Skeletal muscle tissue (tissue), 5 donors: ENCODE data around the gene GCAT. TPM values are rescaled to one million over a fixed set of nuclear protein-coding genes. Genes with fewer than 3 reads are reported as not detected.

ENCODE experiments used
- H3K27ac ChIP-seq: one replicate; pipeline ENCODE4 v1.7.0; 2013; ENCODE audit warnings: mild to moderate bottlenecking, low read depth, low read length, inconsistent platforms
- H3K27me3 ChIP-seq, 3 donors: one replicate each; pipeline ENCODE4 v1.7.0; 2013; ENCODE audit warnings: low read length in 3 of 3; ENCODE audit not compliant: control insufficient read depth in 3 of 3, insufficient read depth in 3 of 3
- H3K36me3 ChIP-seq, 3 donors: one replicate each; pipeline ENCODE4 v1.7.0; 2013; ENCODE audit warnings: low read length in 3 of 3; ENCODE audit not compliant: control insufficient read depth in 3 of 3, insufficient read depth in 3 of 3
- H3K4me1 ChIP-seq, 3 donors: one replicate each; pipeline ENCODE4 v1.7.0; 2013; ENCODE audit warnings: low read length in 3 of 3, mild to moderate bottlenecking in 3 of 3; ENCODE audit not compliant: control insufficient read depth in 3 of 3, insufficient read depth in 3 of 3
- H3K4me3 ChIP-seq, 3 donors: one replicate each; pipeline ENCODE4 v1.7.0; 2013; ENCODE audit warnings: low read length in 3 of 3
- H3K9ac ChIP-seq, 3 donors: one replicate each; pipeline ENCODE4 v1.7.0; 2013; ENCODE audit warnings: low read length in 3 of 3, mild to moderate bottlenecking in 3 of 3, moderate library complexity in 2 of 3, low read depth in 1 of 3
- H3K9me3 ChIP-seq, 3 donors: one replicate each; pipeline ENCODE4 v1.7.0; 2013; ENCODE audit warnings: low read length in 3 of 3; ENCODE audit not compliant: control insufficient read depth in 3 of 3
- small RNA-seq: library from RNA; depleted of rRNA; stranded (forward); fragments of <200 nt; gene quantifications from one replicate; pipeline ENCODE3, GENCODE V24; 2014
- total RNA-seq: library from RNA; depleted of rRNA; stranded (reverse); fragments of >200 nt; gene quantifications from one replicate; pipeline ENCODE4 v1.2.3, GENCODE V29; 2014
- donor health status: Osteomylitis.

Gene GCAT
- total RNA-seq, 1 donor from 2014 or later: 9.9 TPM

- peaks cover 16 to 29% (median 16%) of the 10 kb centered on the region in 3 donors for H3K4me1 ChIP-seq
- H3K9me3 ChIP-seq: no peaks in the 10 kb centered on the region
- H3K36me3 ChIP-seq: peaks cover 19 to 39% (median 38%) of the 10 kb centered on the region in 3 donors
- no peaks in the 10 kb centered on the region for H3K27me3 ChIP-seq
- no peak overlapping the region for H3K9ac ChIP-seq
- no peak overlapping the region for H3K27ac ChIP-seq
- H3K4me3 ChIP-seq: no peak overlapping the region
These were observed 43.1 kb downstream of the GCAT start for GRCh38 chr22:37850801-37851200.

GRCh38 chr22:37852418-37852817 lies 44.7 kb downstream of the GCAT start:
- H3K27ac ChIP-seq: no peak overlapping the region
- peaks cover 22 to 44% (median 43%) of the 10 kb centered on the region in 3 donors for H3K36me3 ChIP-seq
- H3K4me3 ChIP-seq: no peak overlapping the region
- H3K27me3 ChIP-seq: no peaks in the 10 kb centered on the region
- peaks cover 16 to 29% (median 16%) of the 10 kb centered on the region in 3 donors for H3K4me1 ChIP-seq
- no peaks in the 10 kb centered on the region for H3K9me3 ChIP-seq
- H3K9ac ChIP-seq: no peak overlapping the region

GRCh38 chr22:37854946-37855345 lies 47.2 kb downstream of the GCAT start:
- no peaks in the 10 kb centered on the region for H3K9me3 ChIP-seq
- H3K36me3 ChIP-seq: peaks cover 24 to 55% (median 46%) of the 10 kb centered on the region in 3 donors
- no peak overlapping the region for H3K27ac ChIP-seq
- peaks cover 6 to 20% (median 7%) of the 10 kb centered on the region in 3 donors for H3K4me1 ChIP-seq
- no peak overlapping the region for H3K4me3 ChIP-seq
- H3K27me3 ChIP-seq: no peaks in the 10 kb centered on the region
- no peak overlapping the region for H3K9ac ChIP-seq

GRCh38 chr22:37855462-37855861 lies 47.7 kb downstream of the GCAT start:
- H3K9me3 ChIP-seq: no peaks in the 10 kb centered on the region
- peaks cover 4 to 20% (median 8%) of the 10 kb centered on the region in 3 donors for H3K4me1 ChIP-seq
- H3K27ac ChIP-seq: no peak overlapping the region
- no peak overlapping the region for H3K4me3 ChIP-seq
- peaks cover 25 to 55% (median 46%) of the 10 kb centered on the region in 3 donors for H3K36me3 ChIP-seq
- peak overlapping the region in 1 of 3 donors; percentile 57 for H3K9ac ChIP-seq
- no peaks in the 10 kb centered on the region for H3K27me3 ChIP-seq

- peaks cover 35 to 54% (median 44%) of the 10 kb centered on the region in 3 donors for H3K36me3 ChIP-seq
- H3K27ac ChIP-seq: peak overlapping the region; percentile 90
- H3K4me1 ChIP-seq: peaks cover 11 to 29% (median 22%) of the 10 kb centered on the region in 3 donors
- no peak overlapping the region for H3K4me3 ChIP-seq
- H3K9ac ChIP-seq: peak overlapping the region in 2 of 3 donors; percentile 41 to 57
- no peaks in the 10 kb centered on the region for H3K27me3 ChIP-seq
- no peaks in the 10 kb centered on the region for H3K9me3 ChIP-seq
These were observed 53.2 kb downstream of the GCAT start for GRCh38 chr22:37860796-37861421.

DNA sequence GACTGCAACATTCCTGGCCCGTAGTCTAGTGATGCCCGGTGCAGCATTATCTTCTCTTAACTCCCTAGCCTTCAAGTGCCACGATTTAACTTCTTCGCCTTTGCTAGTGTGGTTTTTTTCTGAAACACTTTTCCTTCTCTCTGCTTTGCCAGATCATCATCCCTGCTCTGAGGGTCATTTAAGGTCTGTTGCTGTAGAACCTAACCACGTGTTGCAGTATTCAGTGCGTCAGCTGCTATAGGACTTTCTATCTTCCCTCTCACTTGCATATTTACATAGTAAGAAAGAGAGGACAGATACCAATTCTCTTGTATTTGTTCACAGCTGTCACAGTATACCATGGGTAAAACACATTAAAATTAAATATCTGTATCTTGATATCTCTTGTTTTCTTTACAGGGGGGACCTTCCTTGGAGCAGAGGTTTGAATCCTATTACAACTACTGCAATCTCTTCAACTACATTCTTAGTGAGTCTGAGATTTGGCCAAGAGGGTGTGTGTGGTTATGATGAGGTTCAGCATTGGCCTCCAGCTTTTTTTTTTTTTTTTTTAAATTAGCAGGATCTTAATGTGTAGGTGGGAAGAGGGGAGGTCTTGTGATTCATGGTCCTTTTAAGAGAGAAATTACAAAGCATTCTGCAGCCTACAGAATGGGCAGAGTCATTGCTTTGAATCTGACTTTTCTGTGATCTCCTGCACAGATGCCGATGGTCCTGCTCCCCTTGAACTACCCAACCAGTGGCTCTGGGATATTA lies 55.0 kb downstream of the GCAT start:
- peaks cover 41 to 56% (median 49%) of the 10 kb centered on the region in 3 donors for H3K36me3 ChIP-seq
- H3K27ac ChIP-seq: peak overlapping the region; percentile 37
- H3K4me3 ChIP-seq: no peak overlapping the region
- no peaks in the 10 kb centered on the region for H3K27me3 ChIP-seq
- peaks cover 11 to 29% (median 22%) of the 10 kb centered on the region in 3 donors for H3K4me1 ChIP-seq
- H3K9ac ChIP-seq: peak overlapping the region in 2 of 3 donors; percentile 2 to 25
- H3K9me3 ChIP-seq: no peaks in the 10 kb centered on the region

- no peaks in the 10 kb centered on the region for H3K9me3 ChIP-seq
- H3K4me3 ChIP-seq: no peak overlapping the region
- H3K27ac ChIP-seq: no peak overlapping the region
- no peak overlapping the region for H3K9ac ChIP-seq
- H3K4me1 ChIP-seq: peaks cover 11 to 23% (median 17%) of the 10 kb centered on the region in 3 donors
- H3K27me3 ChIP-seq: no peaks in the 10 kb centered on the region
- H3K36me3 ChIP-seq: peaks cover 51 to 60% (median 60%) of the 10 kb centered on the region in 3 donors
These were observed 57.8 kb downstream of the GCAT start for GRCh38 chr22:37865510-37865909.

Small RNA genes within 50 kb of the gene (small RNA-seq; reads per million reads assigned to genes)
- 0.70 reads per million, percentile 71 among the genes with 10 or more reads in this experiment for gene MIR659

Other genes with a start within 250 kb of the GCAT start
- gene CDC42EP1, start 247.5 kb upstream of the GCAT start, total RNA-seq: 6.3 TPM
- not detected for gene LGALS2, start 227.8 kb upstream of the GCAT start, total RNA-seq
- 15.7 TPM for gene GGA1, start 199.1 kb upstream of the GCAT start, total RNA-seq
- gene SH3BP1, start 168.3 kb upstream of the GCAT start, total RNA-seq: 9.9 TPM
- gene PDXP, start 149.2 kb upstream of the GCAT start, total RNA-seq: 8.9 TPM
- 3,417 TPM for gene LGALS1, start 132.3 kb upstream of the GCAT start, total RNA-seq
- gene NOL12, start 121.6 kb upstream of the GCAT start, total RNA-seq: 7.8 TPM
- 26.6 TPM for gene TRIOBP, start 110.9 kb upstream of the GCAT start, total RNA-seq
- not detected for gene GALR3, start 15.4 kb downstream of the GCAT start, total RNA-seq
- 3.7 TPM for gene ANKRD54, start 36.4 kb downstream of the GCAT start, total RNA-seq
- gene EIF3L, start 41.5 kb downstream of the GCAT start, total RNA-seq: 706 TPM
- 11.0 TPM for gene MICALL1, start 98.4 kb downstream of the GCAT start, total RNA-seq
- gene C22orf23, start 145.7 kb downstream of the GCAT start, total RNA-seq: 0.52 TPM
- gene POLR2F, start 145.8 kb downstream of the GCAT start, total RNA-seq: 23.5 TPM
- 4.2 TPM for gene SOX10, start 176.6 kb downstream of the GCAT start, total RNA-seq
- gene PICK1, start 249.5 kb downstream of the GCAT start, total RNA-seq: 8.9 TPM